Colonic mucosa (tissue), 4 donors: Measurements from ENCODE around the gene SLC49A3. TPM values are rescaled to one million over a fixed set of nuclear protein-coding genes. Genes with fewer than 3 reads are reported as not detected.

Experiments used
- DNase-seq: peaks from one replicate; pipeline ENCODE4 v3.0.0-alpha.2; 2020
- H3K27ac ChIP-seq: fragments of 200-600 bp; one replicate; pipeline ENCODE4 v1.8.0; 2021
- H3K27me3 ChIP-seq: fragments of 200-600 bp; one replicate; pipeline ENCODE4 v1.8.0; 2021
- H3K36me3 ChIP-seq: fragments of 200-600 bp; one replicate; pipeline ENCODE4 v1.8.0; 2021
- H3K4me1 ChIP-seq: fragments of 200-600 bp; one replicate; pipeline ENCODE4 v1.8.0; 2021; ENCODE audit warnings: mild to moderate bottlenecking
- H3K4me3 ChIP-seq: fragments of 200-600 bp; one replicate; pipeline ENCODE4 v1.8.0; 2021
- H3K9ac ChIP-seq, 2 donors: one replicate each; pipeline ENCODE4 v1.7.0; 2013; ENCODE audit warnings: control low read depth in 2 of 2, low read depth in 2 of 2, low read length in 2 of 2
- H3K9me3 ChIP-seq: fragments of 200-600 bp; one replicate; pipeline ENCODE4 v1.8.0; 2021
- intact Hi-C: fragments of 100-400 bp; cut with DNase I; formaldehyde crosslinking; loops from one replicate; pipeline ENCODE4 v1.14.1; 2022
- total RNA-seq, 2 donors: library from RNA; stranded (reverse); fragmentation: NEBNext Ultra II Directional in 1 of 2; extraction: Animal tissue kit (Norgen Biotek cat#: 25700) in 1 of 2; gene quantifications; one replicate each; pipeline ENCODE4 v1.2.1, GENCODE V29; 2021
- TF ChIP-seq, protein P1 (sequence below): fragments of 200-600 bp; IDR thresholded peaks from one replicate; pipeline ENCODE4 v1.8.0; 2022; ENCODE audit warnings: antibody characterized with exemption, mild to moderate bottlenecking
- donor health status: healthy.
- donor health status: DM: no; HTN: no; CAD: no.
- donor health status: DM: no; HTN: no; CAD: no.

SLC49A3 gene
- total RNA-seq, 2 donors from 2014 or later: 7.1 to 8.4 TPM

- peaks cover 23% of the 10 kb centered on the region for H3K4me1 ChIP-seq
Measured at GRCh38 chr4:684623-685327, 4.2 kb downstream of the SLC49A3 start.

DNA sequence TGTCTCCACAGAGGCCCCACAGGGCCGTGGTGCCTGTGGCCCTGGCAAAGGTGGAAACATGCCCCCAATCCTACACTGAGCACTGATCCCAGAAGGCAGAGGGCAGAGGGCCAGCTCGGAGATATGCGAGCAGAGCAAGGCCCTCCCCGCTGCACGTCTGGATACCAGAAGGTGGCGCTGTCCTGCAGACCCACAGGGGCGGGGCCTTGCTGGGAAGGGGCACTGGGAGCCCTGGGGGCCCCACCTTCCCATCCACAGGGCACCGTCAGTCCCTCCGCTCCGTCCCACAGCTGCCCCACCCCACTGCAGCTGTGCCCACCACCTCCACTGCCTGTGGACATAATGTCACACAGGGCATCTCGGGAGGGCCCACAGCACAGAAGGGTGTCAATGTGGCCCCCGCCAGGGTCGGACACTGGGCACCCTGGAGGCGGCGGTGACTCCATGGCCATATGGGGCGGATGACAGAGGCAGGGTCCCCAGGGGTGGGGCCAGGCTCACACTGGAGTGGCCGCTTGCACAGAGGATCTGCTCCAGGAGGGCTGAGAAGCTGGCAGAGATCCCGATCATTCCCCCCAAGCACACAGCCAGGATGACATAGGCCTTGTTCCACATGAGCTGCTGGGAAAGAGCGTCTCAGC is 4.8 kb downstream of the SLC49A3 start:
- DNase-seq: peak; percentile 78
- Histone ChIP-seq H3K27ac (no peak overlapping the region), H3K9ac (peak overlapping the region in 1 of 2 donors; percentile 12), H3K27me3 (no peaks in the 10 kb centered on the region), H3K9me3 (no peaks in the 10 kb centered on the region), H3K4me3 (no peak overlapping the region), H3K4me1 (peaks cover 21% of the 10 kb centered on the region), H3K36me3 (no peaks in the 10 kb centered on the region)
- TF ChIP-seq, protein P1, sequence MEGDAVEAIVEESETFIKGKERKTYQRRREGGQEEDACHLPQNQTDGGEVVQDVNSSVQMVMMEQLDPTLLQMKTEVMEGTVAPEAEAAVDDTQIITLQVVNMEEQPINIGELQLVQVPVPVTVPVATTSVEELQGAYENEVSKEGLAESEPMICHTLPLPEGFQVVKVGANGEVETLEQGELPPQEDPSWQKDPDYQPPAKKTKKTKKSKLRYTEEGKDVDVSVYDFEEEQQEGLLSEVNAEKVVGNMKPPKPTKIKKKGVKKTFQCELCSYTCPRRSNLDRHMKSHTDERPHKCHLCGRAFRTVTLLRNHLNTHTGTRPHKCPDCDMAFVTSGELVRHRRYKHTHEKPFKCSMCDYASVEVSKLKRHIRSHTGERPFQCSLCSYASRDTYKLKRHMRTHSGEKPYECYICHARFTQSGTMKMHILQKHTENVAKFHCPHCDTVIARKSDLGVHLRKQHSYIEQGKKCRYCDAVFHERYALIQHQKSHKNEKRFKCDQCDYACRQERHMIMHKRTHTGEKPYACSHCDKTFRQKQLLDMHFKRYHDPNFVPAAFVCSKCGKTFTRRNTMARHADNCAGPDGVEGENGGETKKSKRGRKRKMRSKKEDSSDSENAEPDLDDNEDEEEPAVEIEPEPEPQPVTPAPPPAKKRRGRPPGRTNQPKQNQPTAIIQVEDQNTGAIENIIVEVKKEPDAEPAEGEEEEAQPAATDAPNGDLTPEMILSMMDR: peak; percentile 78
- intact Hi-C loops: no loop called here

More at GRCh38 chr4:684623-685327, 4.2 kb downstream of the SLC49A3 start:
- Histone ChIP-seq H3K9me3 (no peaks in the 10 kb centered on the region), H3K9ac (no peak overlapping the region), H3K27ac (no peak overlapping the region), H3K36me3 (no peaks in the 10 kb centered on the region), H3K4me3 (no peak overlapping the region), H3K27me3 (no peaks in the 10 kb centered on the region)
- TF ChIP-seq, protein P1: no peak
- no peak for DNase-seq
- intact Hi-C loops: no loop called here

DNA sequence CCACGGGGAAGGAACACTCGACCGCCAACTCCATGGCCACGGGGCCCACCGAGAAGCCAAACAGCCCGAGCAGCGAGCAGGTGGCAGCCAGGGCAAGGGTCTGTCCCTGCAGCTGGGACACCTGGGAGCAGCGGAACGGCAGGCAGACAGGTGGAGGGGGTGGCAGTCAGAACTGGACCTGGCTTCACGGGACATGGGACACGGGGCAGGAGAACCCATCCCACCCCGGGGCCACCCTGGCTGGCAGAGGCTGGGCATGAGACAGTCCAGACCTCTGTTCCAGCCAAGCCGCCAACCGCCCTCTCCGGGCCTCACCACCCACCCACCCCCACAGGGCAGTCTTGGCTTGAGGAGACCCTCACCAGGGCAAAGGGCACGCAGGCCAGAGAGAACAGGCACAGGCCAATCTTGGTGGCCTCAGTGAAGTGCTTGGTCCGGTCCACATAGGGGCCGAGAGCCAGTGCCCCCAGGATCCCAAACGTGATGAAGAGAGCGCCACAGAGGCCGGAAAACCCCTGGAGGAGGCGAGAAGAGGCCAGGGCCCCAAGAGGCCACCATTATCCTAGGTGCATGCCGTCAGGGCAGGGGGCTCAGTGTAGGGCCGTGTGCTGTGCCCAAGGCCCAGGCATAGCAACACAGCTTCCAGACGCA is 5.6 kb downstream of the SLC49A3 start:
- intact Hi-C loops: no loop called here
- no peak overlapping the region for H3K4me3 ChIP-seq
- DNase-seq: no peak
- H3K9ac ChIP-seq: peak overlapping the region in 1 of 2 donors; percentile 12
- TF ChIP-seq, protein P1: no peak
- H3K27me3 ChIP-seq: no peaks in the 10 kb centered on the region
- H3K27ac ChIP-seq: no peak overlapping the region
- H3K36me3 ChIP-seq: no peaks in the 10 kb centered on the region
- H3K4me1 ChIP-seq: peaks cover 19% of the 10 kb centered on the region
- H3K9me3 ChIP-seq: no peaks in the 10 kb centered on the region

DNA sequence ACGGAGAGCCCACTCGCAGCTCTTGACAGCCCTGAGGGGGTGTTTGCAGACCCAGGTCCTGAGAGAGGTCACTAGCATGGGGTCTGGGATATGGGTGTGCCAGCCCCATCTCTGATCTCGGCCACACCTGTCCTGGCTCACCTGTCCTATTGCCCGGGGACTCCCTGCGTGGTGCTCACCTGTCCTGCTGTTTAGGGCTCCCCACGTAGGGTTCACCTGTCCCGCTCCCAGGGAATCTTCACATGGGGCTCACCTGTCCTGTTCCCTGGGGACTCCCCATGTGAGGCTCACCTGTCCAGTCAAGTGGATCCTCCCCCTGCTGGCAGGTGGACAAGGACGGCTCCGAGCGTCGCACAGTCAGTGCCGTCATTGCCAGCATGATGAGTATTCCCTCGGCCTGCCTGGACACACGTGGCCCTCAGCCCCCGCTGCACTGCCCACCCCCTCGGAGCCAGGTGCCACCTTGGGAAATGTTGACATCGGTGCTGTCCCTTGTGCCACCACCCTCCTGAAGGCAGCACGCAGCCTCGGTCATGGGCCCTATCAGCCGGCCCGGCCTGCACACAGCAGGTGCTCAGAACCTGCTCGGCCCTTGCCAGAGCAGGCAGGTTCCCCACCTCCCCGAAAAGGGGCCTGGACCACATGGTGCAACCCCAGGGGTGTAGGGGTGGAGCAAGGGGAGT is 6.3 kb downstream of the SLC49A3 start:
- intact Hi-C loops: no loop called here
- Histone ChIP-seq H3K27me3 (no peaks in the 10 kb centered on the region), H3K9me3 (no peaks in the 10 kb centered on the region), H3K9ac (no peak overlapping the region), H3K27ac (no peak overlapping the region), H3K4me1 (peaks cover 14% of the 10 kb centered on the region), H3K36me3 (no peaks in the 10 kb centered on the region), H3K4me3 (no peak overlapping the region)
- no peak for DNase-seq
- TF ChIP-seq, protein P1: no peak

GRCh38 chr4:681736-682451 is 7.1 kb downstream of the SLC49A3 start:
- H3K4me3 ChIP-seq: peak overlapping the region; percentile 17
- no peaks in the 10 kb centered on the region for H3K9me3 ChIP-seq
- no peak overlapping the region for H3K27ac ChIP-seq
- no peaks in the 10 kb centered on the region for H3K36me3 ChIP-seq
- H3K27me3 ChIP-seq: no peaks in the 10 kb centered on the region
- TF ChIP-seq, protein P1: no peak
- intact Hi-C loops: no loop called here
- H3K4me1 ChIP-seq: peaks cover 8% of the 10 kb centered on the region
- peak overlapping the region in 1 of 2 donors; percentile 5 for H3K9ac ChIP-seq
- DNase-seq: peak; percentile 88
